ENCODE results near the gene ANKRD18B. TPM values are rescaled to one million over a fixed set of nuclear protein-coding genes. Genes with fewer than 3 reads are reported as not detected.

ANKRD18B gene
- total and polyA plus RNA-seq, 9 of the 15 experiments (the other 6 are each of a cell fraction or from before 2014, with no cell fraction given), result 0.43 to 12.6 (median 1.8) TPM

GRCh38 chr9:33510262-33511183, 13.5 kb upstream of the ANKRD18B start (continued):
- TF ChIP-seq HINFP (tag; conservative IDR thresholded peaks at IDR 0.05; ENCODE audit: low read depth) (no peak), TEAD1 (CRISPR knock-in tag; IDR thresholded peaks at IDR 0.05) (0 out of 4 replicates have a peak, but pooled peaks of 1 of the 2 experiments have one; percentile 28), ZNF431 (CRISPR knock-in tag; IDR thresholded peaks at IDR 0.05) (no peak), ZBTB9 (CRISPR knock-in tag; IDR thresholded peaks at IDR 0.05) (no peak), ELF2 (CRISPR knock-in tag; IDR thresholded peaks at IDR 0.05) (no peak), ZNF316 (IDR thresholded peaks at IDR 0.05) (no peak), ARHGAP35 (IDR thresholded peaks at IDR 0.05; ENCODE audit: partially characterized antibody) (no peak), GTF2E2 (tag; IDR thresholded peaks at IDR 0.05) (peak; percentile 53; the same call in 1 of the 2 replicates), PREB (CRISPR knock-in tag; IDR thresholded peaks at IDR 0.05) (no peak), THAP12 (CRISPR knock-in tag; IDR thresholded peaks at IDR 0.05) (no peak), U2AF2 (optimal IDR thresholded peaks at IDR 0.05; ENCODE audit: low read depth, low read length) (no peak), ZNF830 (CRISPR knock-in tag; IDR thresholded peaks at IDR 0.05) (no peak), TCF15 (CRISPR knock-in tag; IDR thresholded peaks at IDR 0.05) (no peak), ZNF76 (CRISPR knock-in tag; IDR thresholded peaks at IDR 0.05; ENCODE audit: borderline replicate concordance) (no peak), TAF9B (IDR thresholded peaks at IDR 0.05; ENCODE audit: partially characterized antibody) (peak; percentile 58), CHD4 (IDR thresholded peaks at IDR 0.05; ENCODE audit: insufficient read depth, insufficient replicate concordance, low read depth, low read length, poor library complexity, severe bottlenecking) (no peak)
